Airway epithelial cell (primary cell): ENCODE results near the gene LKAAEAR1. TPM values are rescaled to one million over a fixed set of nuclear protein-coding genes. Genes with fewer than 3 reads are reported as not detected.

Experiments used
- total RNA-seq: library from RNA; depleted of rRNA; stranded (reverse); fragments of >200 nt; gene quantifications from 2 replicates; pipeline ENCODE4 v1.2.3, GENCODE V29; 2015

The LKAAEAR1 gene, protein sequence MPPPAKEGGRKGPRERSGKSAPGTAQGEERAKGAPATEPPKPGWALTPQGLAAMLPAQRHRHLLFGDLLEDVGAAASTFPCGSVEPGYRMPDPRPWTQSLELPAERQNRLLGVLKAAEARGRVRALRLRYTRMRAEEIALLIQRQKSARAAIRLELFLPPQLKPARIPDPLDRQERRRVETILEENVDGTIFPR
- 0.28 TPM in 1 of 2 replicates, not detected in the other for total RNA-seq

GRCh38 chr20:64083804-64084684 is at the start of gene LKAAEAR1:
LKAAEAR1 (minus strand) TSS chr20:64084398; CDS start chr20:64084219, 179 bp downstream.

GRCh38 chr20:64106981-64107735 is 23.0 kb upstream of the LKAAEAR1 start, which contains the start of gene NPBWR2:
NPBWR2 (minus strand) TSS chr20:64107565; CDS start chr20:64106831, 734 bp downstream.

GRCh38 chr20:64080013-64080812 is 4.0 kb downstream of the LKAAEAR1 start, which contains the start of gene OPRL1:
OPRL1 (plus strand) TSS chr20:64080082; CDS start chr20:64092721, 12,639 bp downstream.

GRCh38 chr20:64079273-64080012 is 4.8 kb downstream of the LKAAEAR1 start, which contains the start of gene RGS19:
RGS19 (minus strand) TSS chr20:64079518; CDS start chr20:64076886, 2,632 bp downstream.

GRCh38 chr20:64062596-64063388 is 21.4 kb downstream of the LKAAEAR1 start, which contains the start of gene TCEA2:
TCEA2 (plus strand) TSS chr20:64063198; CDS start chr20:64063313, 115 bp downstream.

GRCh38 chr20:64049060-64049877 is 34.9 kb downstream of the LKAAEAR1 start, which contains the start of gene SOX18:
SOX18 (minus strand) TSS chr20:64049639; CDS start chr20:64049516, 123 bp downstream.

GRCh38 chr20:64035933-64036345 is 48.3 kb downstream of the LKAAEAR1 start, which contains the start of gene C20orf204:
C20orf204 (plus strand) TSS chr20:64036182; CDS start chr20:64036324, 142 bp downstream.

Other genes starting within 250 kb of the LKAAEAR1 start
- not detected in 2 replicates for gene ABHD16B, start 222.9 kb downstream of the LKAAEAR1 start, total RNA-seq
- gene TPD52L2, start 219.1 kb downstream of the LKAAEAR1 start, total RNA-seq: 85.5 and 103 TPM in 2 replicates
- 70.0 and 72.2 TPM in 2 replicates for gene DNAJC5, start 189.3 kb downstream of the LKAAEAR1 start, total RNA-seq
- gene UCKL1, start 128.0 kb downstream of the LKAAEAR1 start, total RNA-seq: 9.5 and 23.1 TPM in 2 replicates
- 10.5 and 14.2 TPM in 2 replicates for gene ZNF512B, start 114.5 kb downstream of the LKAAEAR1 start, total RNA-seq
- gene SAMD10, start 104.8 kb downstream of the LKAAEAR1 start, total RNA-seq: 11.1 and 11.6 TPM in 2 replicates
- gene PRPF6, start 103.3 kb downstream of the LKAAEAR1 start, total RNA-seq: 38.0 and 43.2 TPM in 2 replicates
- 0.14 and 0.74 TPM in 2 replicates for gene C20orf204, start 48.2 kb downstream of the LKAAEAR1 start, total RNA-seq
- gene SOX18, start 34.8 kb downstream of the LKAAEAR1 start, total RNA-seq: 0.07 TPM in 1 of 2 replicates, not detected in the other
- gene TCEA2, start 21.2 kb downstream of the LKAAEAR1 start, total RNA-seq: 9.5 and 10.0 TPM in 2 replicates
- gene RGS19, start 4.9 kb downstream of the LKAAEAR1 start, total RNA-seq: 21.4 and 22.6 TPM in 2 replicates
- gene OPRL1, start 4.3 kb downstream of the LKAAEAR1 start, total RNA-seq: 0.28 and 1.6 TPM in 2 replicates
- not detected in 2 replicates for gene NPBWR2, start 23.2 kb upstream of the LKAAEAR1 start, total RNA-seq
- not detected in 2 replicates for gene MYT1, start 80.1 kb upstream of the LKAAEAR1 start, total RNA-seq
- gene PCMTD2, start 171.3 kb upstream of the LKAAEAR1 start, total RNA-seq: 22.9 and 37.4 TPM in 2 replicates